GM19025 (cell line): ENCODE measurements around the gene LINC01488.

Source experiments
- ATAC-seq: cut with Tn5 transposase; IDR thresholded peaks from one replicate; pipeline ENCODE4 v1.9.1; 2021; ENCODE audit warnings: mild to moderate bottlenecking, low read depth, moderate library complexity; ENCODE audit not compliant: unreplicated experiment

Gene LINC01488

DNA sequence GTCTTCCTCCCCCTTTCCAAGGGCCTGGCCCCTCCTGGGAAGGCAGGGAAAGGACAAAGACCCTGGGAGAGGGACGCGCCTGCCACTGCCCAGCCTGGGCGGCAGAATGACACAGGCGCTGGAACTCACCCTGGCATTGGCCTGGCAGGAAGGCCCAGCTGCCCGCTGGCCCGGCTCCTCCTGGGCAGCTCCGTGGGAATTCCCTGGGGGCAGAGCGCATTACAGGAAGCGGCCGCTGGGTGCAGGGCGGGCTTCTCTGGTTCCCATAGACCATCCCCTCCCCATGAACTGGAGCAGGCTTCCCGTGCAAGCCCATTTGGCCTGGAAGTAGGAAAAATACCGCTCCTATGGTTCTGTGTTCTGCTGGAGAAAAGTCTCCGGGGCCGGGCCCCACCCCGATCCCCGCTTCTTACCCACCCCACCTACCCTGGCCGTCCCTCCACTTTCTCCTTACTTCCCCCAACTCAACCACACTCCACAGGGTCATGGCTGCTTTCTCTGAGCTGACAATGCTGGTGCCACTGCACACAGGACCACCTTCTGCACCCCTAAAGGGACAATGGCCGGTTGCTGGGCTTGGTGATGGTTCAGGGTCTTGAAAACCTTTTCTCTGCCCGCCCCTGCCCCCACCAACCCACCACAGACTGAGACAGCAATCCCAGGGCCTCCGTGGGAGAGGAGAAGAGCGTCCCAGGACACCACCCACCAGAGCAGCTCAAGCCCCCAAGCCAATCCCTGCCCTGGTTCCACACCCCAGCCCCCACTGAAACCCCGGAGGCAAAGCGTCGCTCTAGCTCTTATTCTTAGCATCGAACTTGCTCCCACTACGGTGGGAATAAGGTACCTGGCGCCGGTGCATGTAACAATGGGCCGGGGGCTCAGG, 58.9 kb downstream of the LINC01488 start:
- ATAC-seq = no peak

DNA sequence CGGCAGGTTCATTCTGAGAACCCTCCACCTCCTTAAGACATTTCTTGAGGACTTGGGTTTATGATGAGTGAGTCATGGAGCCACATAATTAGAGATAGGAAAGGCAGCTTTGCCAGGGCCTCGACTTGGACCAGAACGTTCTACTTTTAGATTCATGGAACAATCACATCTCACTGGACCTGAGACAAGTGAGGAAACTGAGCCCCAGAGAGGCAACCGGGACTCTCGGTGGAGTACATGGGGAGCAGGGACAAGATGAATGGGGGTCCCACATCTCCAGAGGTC, 59.5 kb downstream of the LINC01488 start:
- no peak for ATAC-seq

DNA sequence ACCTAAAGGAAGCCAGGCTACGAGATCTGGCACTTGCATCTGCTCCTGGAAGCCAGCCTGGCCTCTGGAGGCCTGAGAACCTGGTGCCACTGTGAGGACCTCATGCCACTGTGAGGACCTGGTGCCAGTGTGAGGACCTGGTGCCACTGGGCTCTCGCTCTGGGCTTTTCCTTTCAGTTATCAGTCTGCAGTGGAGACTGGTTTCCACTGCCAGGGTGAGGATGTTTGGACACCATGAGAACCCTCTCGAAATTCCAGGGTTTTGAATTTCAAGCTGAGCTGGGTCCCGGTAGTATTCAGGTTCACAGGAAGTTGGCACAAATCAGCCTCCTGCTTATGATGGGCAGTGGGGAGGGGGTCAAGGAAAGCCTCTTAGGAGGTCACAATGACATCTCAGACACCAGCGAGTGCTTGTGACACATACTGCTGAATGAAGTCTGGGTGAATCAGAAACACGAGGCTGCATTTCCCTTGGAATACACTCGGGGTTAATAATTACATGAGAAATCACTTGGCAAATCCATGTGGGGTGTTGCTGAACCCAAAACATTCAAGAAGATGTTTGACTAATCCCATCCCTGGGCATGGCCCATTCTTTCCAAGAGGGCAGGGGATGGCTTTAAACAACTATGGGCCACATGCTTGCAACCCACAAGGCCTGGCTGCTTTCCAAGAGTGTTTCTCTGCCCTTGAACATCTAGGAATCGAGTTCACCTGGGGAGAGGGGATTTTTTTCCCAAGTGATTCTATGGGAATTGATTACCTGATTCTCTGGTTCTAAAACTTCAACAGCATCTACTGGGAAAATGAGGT, 60.2 kb downstream of the LINC01488 start:
- no peak for ATAC-seq

DNA sequence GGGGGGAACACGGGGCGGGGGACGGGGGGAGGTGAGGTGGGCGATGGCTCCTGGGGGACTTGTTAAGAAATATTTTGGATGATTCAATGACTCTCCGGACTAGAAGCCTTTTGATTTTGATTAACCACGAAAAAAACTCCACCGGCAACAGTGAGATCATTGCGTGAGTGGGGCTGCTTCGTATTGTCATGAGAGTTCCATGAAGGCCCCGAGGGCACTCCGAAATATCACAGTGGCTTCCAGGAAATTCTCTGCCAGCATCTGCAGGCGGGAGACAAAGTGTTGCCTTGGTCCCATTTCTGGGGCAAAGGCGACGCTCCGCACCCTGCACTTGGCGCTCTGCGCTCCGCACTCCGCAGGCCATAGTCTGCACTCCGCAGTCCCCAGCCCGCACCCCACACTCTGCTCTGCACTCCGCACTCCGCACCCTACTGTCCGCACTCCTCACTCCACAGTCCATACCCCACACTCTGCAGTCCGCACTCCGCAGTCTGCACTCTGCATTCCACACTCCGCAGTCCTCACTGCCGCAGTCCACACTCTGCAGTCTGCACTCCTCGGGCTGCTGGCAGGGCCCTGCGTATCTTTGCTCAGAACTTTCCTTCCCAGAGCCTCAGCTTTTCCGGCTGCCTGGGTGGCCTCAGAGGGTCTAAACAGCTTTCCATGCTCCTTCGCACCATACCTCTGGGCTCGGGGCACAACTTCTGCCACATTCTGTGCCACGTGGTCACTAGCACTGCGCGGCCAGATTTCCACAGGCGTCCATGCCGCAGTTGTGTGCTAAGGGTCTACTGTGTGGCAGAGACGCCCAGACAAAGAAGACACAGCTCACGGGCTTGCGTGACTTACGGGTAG, 61.1 kb downstream of the LINC01488 start:
- ATAC-seq = no peak
